Hypothalamus (tissue), 51 donors: Measurements from ENCODE around the gene MYO5B.

Experiments
- DNase-seq, 51 donors: peaks; one replicate each; lab custom pipeline; 2025; lab: John Stamatoyannopoulos, UW

MYO5B gene

DNA sequence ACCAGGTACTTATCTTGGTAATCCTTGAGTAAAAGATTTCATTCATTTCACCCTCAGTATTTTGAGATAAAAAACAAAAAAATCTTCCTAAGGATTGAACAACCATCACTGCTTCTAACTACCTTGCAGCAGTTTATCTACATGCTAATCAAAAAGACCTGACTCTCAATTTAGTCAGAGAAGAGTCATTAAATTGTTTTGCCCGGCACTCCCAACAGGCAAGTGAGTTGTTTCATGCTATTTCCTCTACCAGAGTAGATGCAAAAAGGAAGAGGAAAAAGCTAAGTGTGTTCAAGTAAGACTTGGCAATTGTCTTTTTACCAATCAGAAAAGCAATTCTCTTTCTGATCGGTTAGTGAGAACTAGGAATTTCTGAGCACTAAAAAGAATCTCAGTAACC, 39.5 kb downstream of the MYO5B start:
- no peak for DNase-seq

DNA sequence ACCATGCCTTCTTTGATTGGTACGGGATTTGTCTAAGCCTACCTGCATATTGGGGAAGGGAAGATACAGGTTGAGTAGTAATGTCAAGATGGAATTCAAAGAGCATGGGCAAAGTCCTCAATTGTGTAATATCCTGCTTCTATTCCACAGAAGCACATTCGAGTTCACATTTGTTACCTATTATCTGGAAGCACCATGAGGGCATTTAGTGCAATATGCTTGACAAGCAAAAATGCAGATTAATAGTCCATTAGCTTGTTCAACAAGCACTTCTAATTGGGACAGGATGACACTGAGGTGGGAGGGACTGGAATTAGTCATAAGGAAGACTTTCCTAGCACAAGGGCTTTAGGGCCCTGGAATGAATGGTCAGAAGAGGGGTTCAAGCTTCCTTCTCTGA, 40.5 kb downstream of the MYO5B start:
- no peak for DNase-seq

DNA sequence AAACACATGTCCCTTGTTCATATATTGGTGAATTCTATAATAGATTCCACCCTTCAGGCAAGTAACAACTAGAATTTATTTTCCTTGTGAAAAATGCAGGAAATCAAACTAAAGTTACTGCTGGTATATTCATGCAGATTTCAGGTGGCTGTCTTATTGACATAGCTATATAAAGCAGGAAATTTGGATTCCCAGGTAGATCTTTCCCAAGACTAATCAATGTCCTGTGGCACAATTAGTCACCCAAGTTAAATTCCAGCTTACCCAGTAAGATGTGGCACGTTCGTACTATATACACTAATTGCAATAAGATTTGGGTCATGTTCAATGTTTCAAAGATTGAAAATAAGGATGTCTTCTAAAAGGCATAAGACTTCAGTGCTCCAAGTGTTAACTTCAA, 42.0 kb downstream of the MYO5B start:
- no peak for DNase-seq

DNA sequence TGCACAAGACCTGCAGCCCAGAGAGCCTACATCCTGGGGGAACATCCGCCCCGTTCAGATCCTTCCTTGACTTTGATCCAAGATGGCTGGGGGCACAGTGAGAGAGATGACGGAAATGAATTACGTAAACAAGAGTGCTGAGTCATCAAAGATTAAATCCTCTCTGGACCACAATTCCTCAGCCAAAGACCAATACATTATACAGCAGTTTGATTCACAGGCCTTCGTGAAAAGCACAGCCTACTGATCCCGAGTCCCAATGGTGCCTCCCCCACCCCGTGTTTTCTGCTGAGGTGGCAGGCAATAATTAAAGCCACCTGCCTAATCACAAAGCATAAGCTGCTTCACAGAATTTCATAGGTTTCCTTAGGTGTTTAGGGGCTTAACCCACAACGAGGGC, 43.0 kb downstream of the MYO5B start:
- DNase-seq = no peak

DNA sequence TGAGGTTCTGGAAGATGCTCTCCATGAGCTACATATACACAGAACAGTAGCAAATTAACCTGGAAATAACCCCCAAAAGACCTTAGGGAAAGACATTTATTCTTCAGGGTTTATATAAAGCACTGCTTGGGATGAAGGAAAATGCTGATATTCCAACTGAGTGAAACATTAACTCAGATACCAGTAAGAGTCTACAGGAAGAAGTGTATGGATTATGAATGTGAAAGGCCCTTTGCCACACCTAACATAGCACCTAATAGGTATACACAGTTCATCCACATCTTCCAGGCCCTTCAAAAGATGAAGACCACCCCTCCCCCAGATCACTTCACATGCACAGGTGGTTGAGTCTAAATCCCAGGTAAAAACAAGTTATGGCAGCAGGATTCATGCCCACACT, 50.4 kb downstream of the MYO5B start:
- no peak for DNase-seq

DNA sequence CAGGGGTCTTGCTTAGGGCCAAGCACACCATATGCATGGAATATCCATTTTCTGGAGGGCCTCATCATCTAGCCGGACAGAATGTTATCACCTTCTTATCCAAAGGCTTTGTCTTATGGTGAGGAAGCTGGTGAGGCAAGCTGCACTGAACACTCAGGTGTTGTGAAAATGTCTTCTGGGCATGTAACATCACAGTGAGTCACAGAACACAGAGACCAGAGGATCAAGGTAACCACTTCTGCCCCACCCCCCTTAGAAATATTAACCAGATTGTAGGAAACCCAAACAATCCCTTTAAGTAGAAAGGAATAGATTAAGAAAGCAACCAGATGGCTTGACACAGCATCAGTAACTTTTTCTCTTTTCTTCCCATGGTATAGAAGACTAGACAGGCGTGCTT, 51.1 kb downstream of the MYO5B start:
- no peak for DNase-seq

DNA sequence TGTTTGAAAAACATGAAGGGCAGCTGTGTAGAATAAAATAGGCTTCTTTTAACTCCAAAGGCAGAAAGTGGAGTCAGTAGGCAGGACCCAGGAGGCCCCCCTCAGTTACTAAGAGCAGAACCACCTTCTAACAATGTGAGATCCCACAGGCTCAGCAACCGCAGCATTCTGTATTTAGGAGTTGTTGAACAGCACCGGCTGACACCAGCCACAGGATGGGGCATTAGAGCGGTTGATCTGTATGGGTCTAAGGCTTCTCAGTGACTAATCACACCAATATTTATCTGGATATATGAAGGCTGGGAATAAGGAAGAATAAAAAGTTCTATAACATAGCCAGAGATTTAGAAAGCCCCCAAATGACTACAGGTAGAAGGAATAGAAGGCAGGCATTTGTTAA, 51.7 kb downstream of the MYO5B start:
- no peak for DNase-seq

DNA sequence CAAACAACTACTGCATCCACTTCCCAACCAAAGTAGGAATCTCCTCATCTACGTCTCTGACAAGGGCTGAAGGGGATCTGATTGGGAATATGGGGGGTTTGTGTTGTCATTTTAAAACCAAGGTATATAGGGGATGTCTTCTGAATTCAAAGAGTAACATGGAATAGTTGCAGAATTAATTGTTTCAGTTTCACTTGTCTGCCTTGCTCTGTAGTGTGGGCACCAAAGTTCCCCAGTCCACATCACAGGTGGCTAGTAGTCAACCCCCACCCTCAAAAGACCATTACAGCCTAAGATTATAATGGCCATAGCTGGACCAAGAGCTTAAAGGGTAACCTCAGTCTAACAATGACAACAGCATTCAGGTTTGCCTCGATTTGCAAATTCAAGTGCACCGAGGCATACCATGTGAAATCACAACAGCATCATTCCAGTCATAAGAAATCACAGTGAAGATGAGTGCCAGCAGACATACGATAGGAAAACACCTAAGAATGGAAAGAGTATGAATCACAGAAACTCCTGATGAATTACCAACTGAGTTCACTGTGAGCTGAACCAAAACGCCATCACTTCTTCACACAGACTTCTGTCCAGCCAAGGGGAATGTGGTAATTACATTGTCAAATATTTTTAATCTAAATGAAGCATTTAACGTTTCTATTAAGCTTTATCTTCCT, 52.4 kb downstream of the MYO5B start:
- no peak for DNase-seq

DNA sequence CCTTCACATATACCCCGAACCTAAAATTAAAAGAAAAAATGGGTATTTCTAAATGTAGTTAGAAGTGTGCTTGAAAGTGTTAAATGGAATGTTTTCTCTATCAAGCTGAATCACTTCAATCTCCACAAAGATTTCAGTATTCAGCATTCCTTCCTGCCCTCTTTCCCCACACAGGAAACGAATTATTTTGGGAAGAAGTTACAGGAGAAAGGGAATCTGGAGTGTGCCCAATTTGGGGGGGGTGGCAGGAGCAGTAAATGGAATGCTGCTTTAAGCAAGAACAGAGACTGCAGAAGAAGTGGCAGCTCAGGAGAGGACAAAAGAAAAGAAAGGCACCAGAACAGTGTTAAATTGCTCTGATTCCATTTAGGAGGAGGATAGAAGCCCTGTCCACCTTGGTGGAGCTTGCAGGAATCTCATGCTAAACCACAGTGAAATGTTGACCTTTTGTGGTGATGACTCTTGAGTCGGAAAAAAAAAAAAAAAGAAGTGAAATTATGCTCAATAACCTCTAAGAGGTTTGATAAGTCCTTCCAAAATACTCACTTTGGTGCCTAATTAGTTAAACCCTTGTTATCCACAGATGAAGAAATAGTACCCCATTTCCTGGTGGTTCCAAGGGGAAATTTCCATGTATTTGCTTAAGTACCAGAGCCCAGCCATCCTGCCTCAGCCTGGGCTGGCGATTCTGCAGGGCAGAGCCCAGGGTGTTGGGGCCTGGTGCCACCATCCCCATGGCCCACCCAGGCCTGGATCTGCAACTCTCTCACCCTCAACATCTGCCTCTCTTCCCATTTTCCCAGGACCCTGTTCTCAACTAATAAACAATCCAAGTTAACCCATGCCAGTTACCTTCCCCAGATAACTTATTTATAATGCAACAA, 56.5 kb downstream of the MYO5B start:
- no peak for DNase-seq

DNA sequence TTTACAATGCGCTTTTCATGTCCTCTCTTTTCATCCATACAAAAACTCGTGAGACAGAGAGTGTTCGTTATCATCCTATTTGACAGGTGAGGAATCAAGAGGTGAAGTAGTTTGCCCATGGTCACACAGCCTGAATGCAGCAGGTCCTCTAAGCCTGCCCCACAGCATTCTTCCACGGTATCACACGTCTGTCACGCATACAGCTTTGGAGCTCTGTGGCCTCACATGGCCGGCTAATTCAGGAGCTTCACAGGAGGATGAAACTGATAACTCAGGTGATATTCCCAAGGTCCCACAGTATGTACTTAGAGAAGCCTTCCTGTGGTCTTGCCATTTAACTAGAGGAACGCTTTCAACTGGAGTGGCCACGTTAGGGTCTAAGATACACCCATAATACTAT, 59.0 kb downstream of the MYO5B start:
- DNase-seq = no peak

DNA sequence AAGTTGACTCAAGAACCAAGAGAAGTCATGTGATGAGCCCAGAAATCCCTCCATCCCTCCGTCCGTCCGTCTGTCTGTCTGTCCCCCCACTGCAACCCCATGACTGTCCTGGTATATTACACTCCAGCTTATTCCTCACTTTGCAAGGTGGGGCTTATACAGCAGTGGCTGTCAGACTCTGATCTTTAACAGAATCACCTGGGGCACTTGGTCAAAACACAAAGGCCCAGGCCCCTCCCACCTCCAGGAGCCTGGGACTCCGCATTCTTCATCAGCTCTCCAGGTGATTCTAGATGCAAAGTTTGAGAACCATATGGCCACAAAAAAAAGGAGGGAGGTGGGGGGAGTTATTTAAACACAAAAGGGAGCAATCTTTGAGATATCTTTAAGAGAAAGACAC, 61.4 kb downstream of the MYO5B start:
- no peak for DNase-seq

DNA sequence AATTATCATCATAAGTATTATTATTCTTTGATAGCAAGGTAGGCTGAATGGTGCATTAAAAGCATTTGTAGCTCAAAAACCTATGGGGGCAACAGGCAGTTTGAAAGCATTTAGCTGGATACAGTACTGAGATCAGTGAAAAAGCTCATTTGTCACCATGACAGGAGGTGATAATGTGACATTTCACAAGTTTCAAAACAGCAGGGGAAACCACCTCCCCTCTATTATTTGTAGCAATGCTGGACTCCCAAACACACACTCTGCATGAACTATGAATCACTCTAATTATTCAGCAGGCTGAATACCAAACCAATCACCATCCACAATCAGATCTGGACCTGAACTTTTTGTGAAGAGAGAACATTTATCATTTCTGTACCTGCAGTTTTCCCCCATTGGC, 63.4 kb downstream of the MYO5B start:
- DNase-seq = no peak

DNA sequence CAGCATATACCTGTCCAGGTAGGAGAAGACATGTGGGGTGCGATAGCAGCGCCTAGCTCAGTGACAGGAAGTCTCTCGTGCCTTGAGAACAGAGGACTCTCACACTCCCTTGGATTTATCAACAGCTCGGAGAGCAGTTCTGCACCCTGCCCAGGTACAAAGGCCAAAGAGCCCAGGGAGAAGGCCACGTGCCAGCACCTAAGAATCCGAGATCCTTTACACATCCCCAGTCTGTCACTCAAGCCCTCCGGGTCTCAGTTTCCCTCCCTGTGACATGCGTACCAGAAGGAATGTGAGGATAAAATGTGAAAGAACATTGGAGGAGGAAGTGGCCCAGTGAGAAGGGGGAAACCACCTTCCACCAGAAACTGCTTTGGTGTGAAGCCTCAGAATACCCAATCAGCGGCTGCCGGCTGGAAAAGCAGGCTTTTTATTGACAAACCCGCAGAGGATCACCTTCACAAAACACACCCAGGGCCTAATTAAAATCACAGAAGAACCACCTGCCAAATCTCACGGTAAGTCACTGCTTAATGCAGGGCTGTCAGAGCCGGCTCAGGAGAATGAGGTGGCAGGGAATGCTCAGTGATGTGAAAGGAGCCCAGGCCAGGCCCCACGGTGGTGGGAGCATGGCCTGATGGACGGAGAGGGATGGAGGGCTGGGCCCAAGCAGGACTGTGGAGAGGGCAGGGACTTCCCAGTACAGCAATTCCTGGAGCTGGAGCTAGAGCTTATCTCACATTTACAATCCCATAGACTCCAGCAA, 66.3 kb downstream of the MYO5B start:
- no peak for DNase-seq

DNA sequence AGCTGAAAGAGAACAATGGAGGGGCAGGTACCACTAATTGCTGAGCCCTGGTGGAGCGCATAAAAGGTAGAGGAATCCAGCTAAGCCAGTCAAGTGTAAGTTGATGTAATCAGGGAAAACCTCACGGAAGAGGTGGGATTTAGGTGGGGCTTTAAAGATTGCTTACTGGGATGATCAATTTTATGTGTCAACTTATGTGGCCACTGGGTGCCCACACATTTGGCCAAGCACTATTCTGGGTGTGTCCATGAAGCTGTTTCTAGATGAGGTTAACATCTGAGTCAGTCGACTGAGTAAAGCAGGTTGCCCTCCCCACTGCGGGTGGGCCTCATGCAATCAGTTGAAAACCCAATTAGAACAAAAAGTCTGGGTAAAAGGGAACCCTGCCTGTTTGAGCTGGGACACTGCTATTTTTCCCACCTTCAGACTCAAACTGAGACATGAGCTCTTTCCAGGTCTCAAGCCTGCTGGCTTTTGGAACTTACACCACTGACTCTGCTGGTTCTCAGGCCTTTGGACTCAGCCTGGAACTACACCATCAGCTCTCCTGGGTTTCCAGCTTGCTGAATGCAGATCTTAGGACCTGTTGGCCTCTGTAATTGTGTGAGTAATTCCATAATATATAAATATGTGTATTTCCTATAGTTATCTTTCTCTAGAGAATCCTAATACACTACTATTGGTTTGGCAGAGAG, 67.3 kb downstream of the MYO5B start:
- no peak for DNase-seq

DNA sequence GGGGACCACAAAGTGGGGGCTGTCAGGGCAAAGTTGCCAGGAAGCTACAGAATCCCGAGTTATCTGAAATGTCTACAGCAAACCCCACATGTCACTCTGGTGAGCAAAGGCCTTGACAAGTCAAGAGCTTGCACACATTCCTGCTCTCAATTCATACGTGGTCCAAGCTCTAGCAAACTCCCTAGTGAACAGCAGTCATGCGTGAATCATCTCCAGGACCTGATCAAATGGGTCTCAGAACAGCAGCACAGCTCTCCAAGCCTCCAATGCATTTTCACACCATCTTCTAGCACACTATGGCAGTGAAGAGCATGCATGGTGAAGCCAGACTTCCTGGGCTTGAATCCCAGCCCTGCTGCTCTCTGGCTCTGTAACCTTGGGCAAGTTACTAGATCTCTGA, 68.5 kb downstream of the MYO5B start:
- DNase-seq = no peak

DNA sequence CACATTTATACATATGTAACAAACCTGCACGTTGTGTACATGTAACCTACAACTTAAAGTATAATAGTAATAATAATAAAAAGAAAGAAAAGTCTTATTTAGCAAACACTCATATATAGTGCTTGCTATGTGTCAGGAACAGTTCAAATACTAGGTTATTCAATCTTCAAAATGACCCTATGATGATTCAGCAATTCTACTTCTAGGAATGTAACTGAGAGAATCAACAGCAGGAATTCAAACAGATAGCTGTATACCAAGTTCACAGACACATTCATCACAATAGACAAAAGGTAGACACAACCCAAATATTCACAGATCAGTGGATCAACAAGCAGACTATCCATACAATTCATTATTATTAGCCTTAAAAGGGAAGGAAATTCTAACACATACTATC, 69.5 kb downstream of the MYO5B start:
- DNase-seq = no peak

DNA sequence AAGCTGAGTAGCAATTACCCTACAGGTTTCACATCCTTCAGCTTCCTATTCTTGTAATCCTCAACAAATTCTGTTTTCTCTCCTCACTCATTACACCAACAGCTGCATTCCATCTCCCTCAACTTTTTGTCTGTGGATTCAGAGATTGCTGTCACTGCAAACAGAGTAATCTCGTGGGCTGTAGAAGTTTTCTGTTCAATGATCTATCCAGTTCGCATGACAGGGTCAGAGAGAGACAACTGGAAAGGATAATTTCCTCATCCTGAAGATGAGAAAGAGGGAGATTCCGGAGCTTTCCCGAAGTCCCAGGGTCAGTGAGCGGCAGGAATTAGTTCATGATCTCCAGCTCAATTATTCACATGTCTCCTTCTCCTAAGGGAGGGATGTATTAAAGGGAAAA, 75.7 kb downstream of the MYO5B start:
- no peak for DNase-seq

DNA sequence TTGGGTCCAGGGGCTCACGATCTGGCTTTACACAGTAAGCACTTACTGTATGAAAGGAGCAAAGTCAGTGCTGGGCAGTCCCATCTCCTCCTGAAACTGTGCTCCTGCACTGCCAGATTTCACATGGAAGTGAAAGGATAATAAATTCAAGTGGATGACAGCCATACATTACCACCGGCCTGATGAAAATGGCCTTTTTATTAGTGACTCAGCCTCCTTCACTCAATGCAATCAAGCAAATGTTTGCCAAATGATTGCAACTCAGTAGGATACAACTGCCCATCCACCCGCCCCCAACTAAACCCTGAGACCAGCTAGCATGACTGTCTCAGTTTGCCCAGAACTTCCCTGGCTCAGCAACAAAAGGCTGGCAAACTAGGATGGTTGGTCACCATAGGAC, 77.1 kb downstream of the MYO5B start:
- DNase-seq = peak in 2 of 51 donors; percentile 5 to 15

DNA sequence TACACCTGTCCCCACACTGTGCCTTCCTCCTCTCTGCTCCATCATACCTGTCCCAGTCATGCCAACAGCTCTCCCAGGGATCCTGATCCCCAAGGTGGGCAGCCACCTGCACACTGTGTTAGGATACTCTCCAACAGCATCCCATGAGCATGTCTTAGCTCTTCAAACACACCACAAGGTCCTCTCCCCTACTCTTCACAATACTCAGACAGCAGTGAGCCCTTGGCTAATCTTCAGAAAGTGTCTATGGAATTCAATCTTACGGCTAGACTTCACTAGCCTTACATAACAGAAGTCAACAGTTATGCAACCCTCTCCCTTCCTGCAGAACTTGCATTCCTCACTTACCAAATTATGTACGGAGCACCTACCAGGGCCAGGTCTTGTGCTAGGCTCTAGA, 79.9 kb downstream of the MYO5B start:
- no peak for DNase-seq

DNA sequence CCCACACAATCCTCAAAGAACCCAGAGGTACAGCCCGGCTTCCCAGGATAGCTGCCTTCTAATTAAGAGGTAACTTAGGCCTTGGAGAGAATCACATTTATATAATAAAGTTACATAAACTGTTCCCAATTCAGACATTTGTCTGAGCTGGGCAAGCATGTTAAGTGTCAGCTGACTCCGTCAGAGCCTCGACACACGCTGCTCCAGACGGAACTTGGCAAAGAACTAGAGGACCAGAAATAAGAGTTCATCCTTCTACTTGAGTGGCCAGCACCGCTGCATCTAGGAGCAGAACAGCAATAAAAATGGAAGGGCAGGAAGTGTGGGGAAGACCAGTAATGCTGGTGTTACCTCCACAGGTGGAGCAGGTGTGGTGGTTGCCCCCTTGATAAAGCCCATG, 80.5 kb downstream of the MYO5B start:
- no peak for DNase-seq

DNA sequence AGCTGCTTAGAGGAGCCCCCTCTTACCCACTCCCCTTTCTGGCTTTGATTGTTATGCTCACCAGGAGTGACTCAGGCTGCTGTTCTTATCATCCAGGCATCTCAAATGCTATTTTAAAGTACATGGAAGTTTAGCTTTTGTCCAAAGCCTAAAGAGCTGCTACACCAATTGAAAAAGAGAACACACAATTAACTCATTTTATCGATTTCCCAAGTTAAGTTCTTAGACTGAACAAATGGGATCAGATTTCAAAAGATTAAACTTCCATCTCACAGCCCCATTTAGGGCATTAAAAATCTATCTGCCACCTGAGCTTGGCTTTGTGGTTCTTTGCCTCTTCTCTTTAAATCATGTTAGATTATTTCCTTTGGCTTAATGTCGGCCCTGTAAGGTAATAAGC, 81.2 kb downstream of the MYO5B start:
- DNase-seq = no peak
